LNCAP (cell line): ENCODE results near the gene CCDC92B.

Experiments
- CTCF ChIP-seq: fragments of 450-650 bp; IDR thresholded peaks from 2 replicates; pipeline ENCODE4 v1.5.1; 2017; ENCODE audit warnings: mild to moderate bottlenecking

The CCDC92B gene

GRCh38 chr17:2770129-2770528 is 20.7 kb upstream of the CCDC92B start:
- TF ChIP-seq CTCF, result no peak

DNA sequence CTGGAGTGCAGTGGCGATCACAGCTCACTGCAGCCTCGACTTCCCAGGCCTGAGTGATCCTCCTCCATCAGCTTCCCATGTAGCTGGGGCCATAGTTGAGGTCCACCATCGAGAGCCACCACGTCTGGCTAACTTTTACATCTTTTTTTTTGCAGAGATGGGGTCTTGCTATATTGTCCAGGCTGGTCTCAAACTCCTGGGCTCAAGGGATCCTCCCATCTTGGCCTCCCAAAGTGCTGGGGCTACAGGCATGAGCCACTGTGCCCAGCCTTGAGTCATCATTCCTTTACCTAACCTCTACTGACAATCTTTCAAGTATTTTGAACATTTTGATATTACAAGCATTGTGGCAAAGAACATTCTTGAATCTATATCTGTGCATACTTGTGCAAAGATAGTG is 9.4 kb upstream of the CCDC92B start:
- no peak for TF ChIP-seq CTCF

- no peak for TF ChIP-seq CTCF
Observed at GRCh38 chr17:2755891-2756724, 6.7 kb upstream of the CCDC92B start.

- TF ChIP-seq CTCF, result no peak
Observed at GRCh38 chr17:2751491-2751890, 2.0 kb upstream of the CCDC92B start.

DNA sequence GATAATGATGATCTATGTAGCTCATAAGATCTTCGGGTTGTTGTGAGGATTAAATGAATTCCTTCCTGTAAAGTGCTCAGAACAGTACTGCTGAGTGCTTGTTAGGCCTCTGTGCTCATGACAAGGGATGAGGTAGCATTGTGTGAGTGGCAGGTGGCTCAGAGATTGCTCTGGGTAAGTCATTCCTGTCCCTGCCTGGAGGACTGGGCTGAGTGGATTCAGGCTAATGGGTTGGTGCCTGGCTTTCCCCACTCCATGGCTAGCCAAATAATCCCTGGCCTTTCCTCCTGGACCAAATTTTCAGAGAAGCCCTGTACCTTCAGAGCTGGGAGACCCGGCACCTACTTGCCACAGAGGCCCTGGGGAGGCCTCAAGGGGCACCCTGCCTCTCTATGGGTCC is 1.3 kb upstream of the CCDC92B start:
- TF ChIP-seq CTCF, result no peak

GRCh38 chr17:2749784-2750181 is 331 bp upstream of the CCDC92B start:
- TF ChIP-seq CTCF, result no peak

GRCh38 chr17:2745317-2746037 is 4.0 kb downstream of the CCDC92B start:
- TF ChIP-seq CTCF, result no peak
